Upper lobe of right lung (tissue), 1 donor: ENCODE measurements around the gene RNF207. TPM values are rescaled to one million over a fixed set of nuclear protein-coding genes. Genes with fewer than 3 reads are reported as not detected.

Source experiments
- ATAC-seq: fragments of 200-7000 bp; cut with Tn5 transposase; one replicate; pipeline ENCODE4 v1.9.1; 2020; ENCODE audit warnings: mild to moderate bottlenecking, moderate library complexity
- DNase-seq: peaks from one replicate; pipeline ENCODE4 v3.0.0-alpha.2; 2020
- H3K27ac ChIP-seq: fragments of 200-600 bp; one replicate; pipeline ENCODE4 v1.8.0; 2022
- H3K27me3 ChIP-seq: fragments of 200-600 bp; one replicate; pipeline ENCODE4 v1.8.0; 2022; ENCODE audit warnings: mild to moderate bottlenecking
- H3K36me3 ChIP-seq: fragments of 200-600 bp; one replicate; pipeline ENCODE4 v1.8.0; 2022
- H3K4me1 ChIP-seq: fragments of 200-600 bp; one replicate; pipeline ENCODE4 v1.8.0; 2022
- H3K4me3 ChIP-seq: fragments of 200-600 bp; one replicate; pipeline ENCODE4 v1.8.0; 2022; ENCODE audit warnings: mild to moderate bottlenecking
- H3K9me3 ChIP-seq: fragments of 200-600 bp; one replicate; pipeline ENCODE4 v1.8.0; 2022
- CTCF ChIP-seq: fragments of 200-600 bp; IDR thresholded peaks from one replicate; pipeline ENCODE4 v1.8.0; 2022; ENCODE audit warnings: antibody characterized with exemption
- intact Hi-C: fragments of 100-400 bp; cut with DNase I; formaldehyde crosslinking; loops from one replicate; pipeline ENCODE4 v1.11.0; 2022
- total RNA-seq: library from RNA; stranded (reverse); fragmentation: NEBNext Ultra II Directional; extraction: Animal tissue kit (Norgen Biotek cat#: 25700); gene quantifications from one replicate; pipeline ENCODE4 v1.2.1, GENCODE V29; 2021
- donor health status: DM: no; HTN: yes; CAD: no; lungs with severe emphysema.

RNF207 gene
- total RNA-seq, 1 donor from 2014 or later: 12.7 TPM

- H3K27ac ChIP-seq: no peak overlapping the region
- H3K36me3 ChIP-seq: no peaks in the 10 kb centered on the region
- no peak for ATAC-seq
- H3K4me3 ChIP-seq: no peak overlapping the region
- no peak for TF ChIP-seq CTCF
- intact Hi-C loops: loop anchor here (10.0 kb wide), 2 partner anchors 97 to 157 kb away; no protein-coding TSS in a partner anchor
- peaks cover 60% of the 10 kb centered on the region for H3K27me3 ChIP-seq
- DNase-seq: no peak
- no peaks in the 10 kb centered on the region for H3K9me3 ChIP-seq
- H3K4me1 ChIP-seq: peaks cover 19% of the 10 kb centered on the region
Measured at GRCh38 chr1:6248161-6248776, 42.4 kb downstream of the RNF207 start.

GRCh38 chr1:6248932-6249738 lies 43.2 kb downstream of the RNF207 start:
- Histone ChIP-seq H3K9me3 (no peaks in the 10 kb centered on the region), H3K4me3 (no peak overlapping the region), H3K4me1 (peaks cover 19% of the 10 kb centered on the region), H3K36me3 (no peaks in the 10 kb centered on the region), H3K27me3 (peaks cover 51% of the 10 kb centered on the region), H3K27ac (no peak overlapping the region)
- ATAC-seq: peak; percentile 23
- no peak for DNase-seq
- intact Hi-C loops: loop anchor here (10.0 kb wide), 2 partner anchors 96 to 156 kb away; no protein-coding TSS in a partner anchor
- TF ChIP-seq CTCF: no peak

- TF ChIP-seq CTCF: no peak
- DNase-seq (no peak), ATAC-seq (no peak)
- Histone ChIP-seq H3K4me1 (peaks cover 19% of the 10 kb centered on the region), H3K4me3 (no peak overlapping the region), H3K27ac (no peak overlapping the region), H3K36me3 (no peaks in the 10 kb centered on the region), H3K9me3 (no peaks in the 10 kb centered on the region), H3K27me3 (peaks cover 45% of the 10 kb centered on the region)
- intact Hi-C loops: loop anchor here (10.0 kb wide), 2 partner anchors 95 to 155 kb away; no protein-coding TSS in a partner anchor
Measured at GRCh38 chr1:6249739-6250689, 44.1 kb downstream of the RNF207 start.

GRCh38 chr1:6251233-6251632 lies 45.3 kb downstream of the RNF207 start:
- no peak overlapping the region for H3K4me3 ChIP-seq
- intact Hi-C loops: no loop called here
- TF ChIP-seq CTCF: no peak
- no peaks in the 10 kb centered on the region for H3K36me3 ChIP-seq
- no peaks in the 10 kb centered on the region for H3K9me3 ChIP-seq
- DNase-seq (no peak), ATAC-seq (no peak)
- H3K4me1 ChIP-seq: peaks cover 8% of the 10 kb centered on the region
- H3K27me3 ChIP-seq: peaks cover 34% of the 10 kb centered on the region
- no peak overlapping the region for H3K27ac ChIP-seq

- TF ChIP-seq CTCF: no peak
- peaks cover 7% of the 10 kb centered on the region for H3K4me1 ChIP-seq
Measured at GRCh38 chr1:6251681-6252373, 45.9 kb downstream of the RNF207 start.

More at GRCh38 chr1:6251681-6252373, 45.9 kb downstream of the RNF207 start:
- DNase-seq (no peak), ATAC-seq (no peak)
- intact Hi-C loops: no loop called here
- Histone ChIP-seq H3K27me3 (peaks cover 30% of the 10 kb centered on the region), H3K9me3 (no peaks in the 10 kb centered on the region), H3K4me3 (no peak overlapping the region), H3K36me3 (no peaks in the 10 kb centered on the region), H3K27ac (no peak overlapping the region)
